HG03175 (cell line): ENCODE measurements around the gene GXYLT2.

Source experiments
- ATAC-seq: cut with Tn5 transposase; IDR thresholded peaks from one replicate; pipeline ENCODE4 v1.9.1; 2021; ENCODE audit warnings: mild to moderate bottlenecking, moderate library complexity; ENCODE audit not compliant: unreplicated experiment

GXYLT2 gene

DNA sequence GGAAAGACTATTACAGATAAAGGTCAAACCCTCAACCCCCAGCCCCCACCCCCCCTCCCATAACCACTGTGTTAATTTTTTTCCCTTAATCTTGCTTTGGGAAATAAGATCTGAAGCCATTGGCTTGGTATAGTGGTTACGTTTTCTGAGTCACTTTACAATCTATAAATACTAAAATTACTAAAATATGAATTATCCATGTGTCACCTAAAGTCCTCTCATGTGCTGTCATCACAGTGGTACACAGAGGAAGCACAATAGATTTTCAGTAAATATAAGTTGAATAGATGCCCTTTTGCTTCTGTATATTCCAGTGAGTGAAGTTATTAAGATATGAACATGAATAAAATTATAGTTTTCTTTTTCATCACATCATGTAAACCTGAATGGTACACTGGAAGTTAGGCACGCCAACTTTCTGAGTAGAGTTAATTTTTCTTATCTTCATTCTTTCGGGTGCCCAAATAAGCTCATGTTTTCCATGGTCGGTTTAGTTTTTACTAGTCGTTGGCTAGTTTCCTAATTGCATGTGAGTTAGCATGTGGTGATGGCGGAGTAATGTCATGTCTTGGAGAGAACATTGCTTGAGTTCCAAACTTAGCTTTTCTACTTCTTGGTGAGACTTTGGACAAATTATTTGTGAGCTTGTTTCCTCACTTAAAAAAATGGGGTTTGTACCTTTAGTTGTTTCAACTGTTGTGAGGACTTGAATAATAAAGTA lies 120.3 kb downstream of the GXYLT2 start:
- no peak for ATAC-seq

- ATAC-seq = no peak
Observed at GRCh38 chr3:73009008-73009407, 121.2 kb downstream of the GXYLT2 start.

DNA sequence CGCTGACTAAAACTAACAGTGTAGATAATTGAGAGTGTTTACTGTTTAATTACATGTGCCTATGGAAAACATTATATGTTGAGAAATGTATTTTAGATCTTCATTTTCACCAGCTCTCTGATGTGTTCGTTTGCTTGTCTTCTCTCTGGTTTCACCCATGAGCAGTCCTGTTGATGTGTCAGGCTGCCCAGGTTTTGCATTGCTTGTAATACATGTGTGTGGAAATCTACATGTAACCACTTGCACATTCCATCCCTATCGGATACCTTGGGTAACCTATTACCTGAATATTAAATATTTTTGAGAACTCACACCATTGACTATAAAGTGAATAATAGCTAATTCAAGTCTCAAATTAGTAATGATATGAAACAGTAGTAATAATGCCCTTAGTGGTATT lies 121.9 kb downstream of the GXYLT2 start:
- no peak for ATAC-seq

DNA sequence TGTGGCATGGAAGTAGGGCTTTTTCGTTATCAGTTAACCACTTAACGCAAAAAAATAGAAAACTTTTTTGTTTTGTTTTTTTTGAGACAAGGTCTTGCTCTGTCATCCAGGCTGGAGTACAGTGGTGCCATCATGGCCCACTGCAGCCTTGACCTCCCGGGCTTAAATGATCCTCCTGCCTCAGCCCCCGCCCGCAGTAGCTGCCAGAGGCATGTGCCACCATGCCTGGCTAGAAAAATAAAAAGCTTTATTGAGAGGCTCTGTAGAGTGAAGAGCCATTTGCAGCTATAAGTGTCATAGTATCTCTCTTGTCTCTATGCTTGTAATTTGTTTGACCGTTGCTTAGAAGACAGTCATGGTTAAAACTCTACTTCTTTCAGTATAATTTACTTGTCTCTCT lies 122.3 kb downstream of the GXYLT2 start:
- ATAC-seq = no peak

GRCh38 chr3:73018298-73018697 lies 130.5 kb downstream of the GXYLT2 start:
- ATAC-seq = no peak

GRCh38 chr3:73018790-73019441 lies 131.1 kb downstream of the GXYLT2 start:
- ATAC-seq = no peak

- ATAC-seq = no peak
Observed at GRCh38 chr3:73021301-73021835, 133.5 kb downstream of the GXYLT2 start.

GRCh38 chr3:73024836-73025235 lies 137.0 kb downstream of the GXYLT2 start:
- ATAC-seq = no peak

DNA sequence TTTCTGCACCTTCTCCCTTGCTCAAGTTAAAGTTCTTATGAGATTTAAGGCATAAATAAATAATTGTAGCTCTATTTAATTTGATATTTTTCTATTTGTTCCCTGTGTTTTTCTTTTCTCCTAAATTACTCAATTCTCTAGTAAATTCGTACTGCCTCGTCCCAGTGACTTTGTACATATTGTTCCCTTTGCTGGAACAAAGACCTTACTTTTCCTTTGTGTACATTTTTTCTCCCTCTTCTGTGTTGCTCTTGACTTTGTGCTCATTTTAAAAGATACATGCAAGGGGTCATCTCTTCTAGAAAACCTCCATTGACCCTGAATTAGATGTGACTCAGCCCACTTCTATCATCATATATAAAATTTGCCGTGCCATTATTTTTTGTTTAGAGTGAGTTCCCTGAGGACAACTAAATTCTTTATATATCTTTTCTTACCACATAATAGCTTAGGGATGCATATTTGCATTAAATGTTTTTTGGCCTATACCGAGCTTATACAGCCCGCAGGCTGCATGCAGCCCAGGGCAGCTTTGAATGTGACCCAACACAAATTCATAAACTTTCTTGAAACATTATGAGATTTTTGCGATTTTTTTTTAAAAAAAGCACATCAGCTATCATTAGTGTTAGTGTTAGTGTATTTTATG lies 138.4 kb downstream of the GXYLT2 start:
- ATAC-seq = no peak
